GM18870 (cell line): ENCODE measurements around the gene CHRNB2.

Source experiments
- ATAC-seq: cut with Tn5 transposase; IDR thresholded peaks from one replicate; pipeline ENCODE4 v1.9.1; 2021; ENCODE audit warnings: moderate library complexity; ENCODE audit not compliant: unreplicated experiment

CHRNB2 gene

DNA sequence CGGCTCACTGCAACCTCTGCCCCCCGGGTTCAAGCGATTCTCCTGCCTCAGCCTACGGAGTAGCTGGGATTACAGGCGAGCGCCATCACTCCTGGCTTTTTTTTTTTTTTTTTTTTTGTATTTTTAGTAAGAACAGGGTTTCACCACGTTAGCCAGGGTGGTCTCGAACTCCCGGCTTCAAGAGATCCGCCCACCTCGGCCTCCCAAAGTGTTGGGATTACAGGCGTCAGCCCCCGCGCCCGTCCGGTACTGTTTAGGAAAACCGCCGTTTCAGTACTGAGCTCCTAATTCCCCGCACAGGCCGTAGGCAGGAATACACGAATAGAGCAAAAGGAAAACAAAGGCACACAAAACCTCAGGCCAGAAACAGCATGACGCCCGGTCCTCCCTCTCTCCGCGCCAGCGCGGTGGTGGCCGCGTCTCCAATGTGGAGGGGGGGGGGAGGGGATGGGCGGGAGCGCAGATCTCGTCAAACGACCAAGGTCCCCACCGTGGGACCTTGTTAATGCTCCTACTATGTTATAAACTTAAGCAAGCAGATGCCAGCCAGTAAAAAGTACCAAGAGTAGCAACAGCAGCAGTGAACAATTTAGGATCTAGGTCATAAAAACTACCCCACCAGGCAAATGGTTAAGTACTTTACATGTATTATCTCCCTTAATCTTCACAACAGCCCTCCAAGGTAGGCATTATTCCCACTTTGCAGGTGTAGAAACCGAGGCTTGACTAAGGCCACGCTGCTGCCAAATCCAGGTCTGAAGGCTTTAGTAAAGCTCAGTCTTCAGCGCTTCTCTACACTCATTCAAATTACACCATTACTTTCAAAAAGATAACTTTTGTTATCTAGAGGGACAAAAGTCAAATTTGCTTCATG lies 41.1 kb downstream of the CHRNB2 start:
- ATAC-seq: no peak

- ATAC-seq: no peak
These were observed 42.1 kb downstream of the CHRNB2 start for GRCh38 chr1:154609398-154610380.

DNA sequence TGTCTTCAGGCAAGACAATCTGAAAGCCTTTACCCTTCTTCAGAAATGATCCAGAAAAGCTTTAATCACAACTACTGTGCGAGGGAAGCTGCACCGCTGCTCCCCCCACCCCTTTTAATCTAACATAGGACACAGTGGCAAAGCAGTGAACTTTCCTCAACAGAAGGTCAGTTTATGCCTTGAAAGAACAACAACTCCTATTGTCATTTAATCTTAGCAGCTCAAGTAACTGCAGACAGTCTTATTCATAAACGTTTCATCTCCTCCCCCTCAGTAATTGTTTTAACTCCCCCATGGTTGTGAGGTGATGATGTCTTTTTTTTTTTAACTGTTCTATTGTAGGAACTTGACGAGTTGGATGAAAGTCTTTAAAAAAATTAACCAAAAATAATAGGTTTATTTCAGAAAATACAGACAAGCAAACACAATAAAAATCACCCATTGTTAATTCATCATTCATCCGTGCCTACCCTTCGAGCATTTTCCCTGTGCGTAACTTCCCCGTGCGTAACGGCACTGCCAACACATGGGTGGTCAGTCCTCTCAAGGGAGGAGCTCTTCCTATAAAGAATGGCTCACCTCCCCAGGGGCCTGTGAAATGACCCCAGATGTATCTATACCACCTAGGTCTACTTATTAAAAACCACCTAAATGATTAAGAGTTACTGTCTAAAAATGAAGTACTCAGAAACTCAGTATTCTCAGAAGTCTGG lies 43.7 kb downstream of the CHRNB2 start:
- no peak for ATAC-seq

DNA sequence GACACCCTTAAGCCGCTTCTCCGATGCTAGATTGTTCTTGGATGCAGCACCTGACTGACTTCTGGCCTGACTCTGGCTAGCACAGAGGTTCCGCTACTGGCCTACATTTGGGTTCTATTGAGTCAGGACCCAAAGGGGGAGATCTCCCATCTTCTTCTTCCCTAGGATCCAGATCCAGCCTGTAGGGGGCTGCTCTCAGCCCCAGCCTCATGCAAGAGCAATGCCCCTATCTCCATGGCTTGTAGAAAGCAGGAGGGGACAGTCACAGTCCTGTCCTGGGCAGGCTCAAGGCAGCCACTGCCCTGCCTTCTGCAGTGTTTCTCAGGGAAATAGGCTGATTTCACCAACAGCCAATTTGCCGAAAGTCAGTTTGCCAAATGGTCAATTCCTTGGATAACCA lies 46.7 kb downstream of the CHRNB2 start:
- no peak for ATAC-seq

DNA sequence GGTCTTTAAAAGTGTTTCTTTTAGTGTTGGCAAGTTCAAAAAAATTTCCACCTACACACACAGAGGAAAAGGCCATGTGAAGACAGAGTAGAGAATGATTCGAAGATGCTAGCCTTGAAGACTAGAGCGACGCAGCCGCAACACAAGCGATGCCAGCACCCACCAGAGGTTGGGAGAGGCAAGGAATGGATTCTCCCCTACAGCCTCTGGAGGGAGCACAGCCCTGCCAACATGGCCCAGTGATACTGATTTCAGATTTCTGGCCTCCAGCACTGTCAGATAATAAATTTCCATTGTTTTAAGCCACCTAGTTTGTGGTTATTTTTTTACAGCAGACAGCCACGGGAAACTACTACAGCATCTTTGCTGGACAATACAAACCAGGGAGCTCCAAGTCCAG lies 47.3 kb downstream of the CHRNB2 start:
- ATAC-seq: no peak

DNA sequence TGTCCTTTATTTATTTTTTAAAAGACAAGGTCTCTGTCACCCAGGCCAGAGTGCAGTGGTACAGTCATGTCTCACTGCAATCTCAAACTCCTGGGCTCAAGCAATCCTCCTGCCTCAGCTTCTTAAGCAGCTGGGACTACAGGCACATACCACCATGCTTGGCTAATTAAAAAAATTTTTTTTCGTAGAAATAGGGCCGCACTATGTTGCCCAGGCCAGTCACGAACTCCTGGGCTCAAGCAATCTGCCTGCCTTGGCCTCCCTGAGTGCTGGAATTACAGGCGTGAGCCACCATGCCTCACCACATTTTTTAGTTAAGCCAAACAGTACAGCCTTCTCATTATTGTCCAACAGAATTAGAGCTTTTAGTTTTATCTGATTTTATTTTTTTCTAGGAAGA lies 47.8 kb downstream of the CHRNB2 start:
- no peak for ATAC-seq

DNA sequence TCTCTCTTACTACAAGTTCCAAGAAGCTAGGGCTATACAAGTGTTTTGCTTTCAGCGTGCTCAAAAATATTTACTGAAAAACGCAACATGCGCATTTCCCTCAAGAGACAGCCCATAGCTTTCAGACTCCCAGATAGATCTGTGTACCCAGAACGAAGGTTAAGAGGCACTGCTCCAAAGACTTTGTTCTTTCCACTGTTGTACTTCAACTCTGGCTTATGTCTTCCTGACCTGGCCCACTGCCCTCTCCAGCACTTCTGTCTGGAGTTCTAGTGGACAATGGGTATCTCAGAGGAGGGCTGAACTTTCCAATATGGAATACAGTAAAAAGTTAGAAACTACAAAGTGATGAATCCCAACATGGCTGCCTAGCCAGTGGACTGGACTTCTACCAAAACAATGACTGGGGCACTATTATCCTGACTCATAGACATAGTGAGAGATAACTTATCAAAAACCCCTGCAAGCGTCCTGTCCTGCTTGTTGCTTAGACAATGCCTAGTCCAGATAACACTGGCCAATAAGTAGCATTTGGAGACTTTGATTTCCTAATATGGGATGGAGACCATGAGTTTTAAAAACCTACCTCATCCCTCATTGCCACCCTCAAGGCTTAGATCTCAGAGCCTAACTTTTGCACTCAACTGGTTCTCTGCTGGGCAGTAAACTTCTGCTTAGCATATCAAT lies 49.2 kb downstream of the CHRNB2 start:
- ATAC-seq: no peak

- ATAC-seq: no peak
These were observed 51.8 kb downstream of the CHRNB2 start for GRCh38 chr1:154619181-154619948.

GRCh38 chr1:154620751-154621150 lies 53.2 kb downstream of the CHRNB2 start:
- no peak for ATAC-seq

DNA sequence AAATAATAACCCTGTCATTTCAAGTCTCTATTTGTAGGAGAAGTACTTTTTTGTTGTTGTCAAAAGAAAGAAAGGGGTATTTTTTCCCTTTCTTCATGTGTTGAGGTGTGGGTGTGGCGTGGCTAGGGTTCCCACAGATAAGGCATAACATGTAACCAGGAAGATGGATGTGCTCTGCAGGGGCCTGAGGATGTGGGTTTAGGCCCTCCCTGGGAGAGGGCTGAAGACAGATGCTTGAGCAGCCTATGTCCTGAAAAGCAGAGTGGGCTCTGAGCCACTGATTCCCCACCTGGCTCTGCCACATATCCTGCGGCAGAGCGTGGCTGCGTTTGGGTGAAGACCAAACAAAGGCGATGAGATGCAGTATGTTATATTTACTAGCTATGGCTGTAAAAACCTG lies 54.3 kb downstream of the CHRNB2 start:
- ATAC-seq: no peak

DNA sequence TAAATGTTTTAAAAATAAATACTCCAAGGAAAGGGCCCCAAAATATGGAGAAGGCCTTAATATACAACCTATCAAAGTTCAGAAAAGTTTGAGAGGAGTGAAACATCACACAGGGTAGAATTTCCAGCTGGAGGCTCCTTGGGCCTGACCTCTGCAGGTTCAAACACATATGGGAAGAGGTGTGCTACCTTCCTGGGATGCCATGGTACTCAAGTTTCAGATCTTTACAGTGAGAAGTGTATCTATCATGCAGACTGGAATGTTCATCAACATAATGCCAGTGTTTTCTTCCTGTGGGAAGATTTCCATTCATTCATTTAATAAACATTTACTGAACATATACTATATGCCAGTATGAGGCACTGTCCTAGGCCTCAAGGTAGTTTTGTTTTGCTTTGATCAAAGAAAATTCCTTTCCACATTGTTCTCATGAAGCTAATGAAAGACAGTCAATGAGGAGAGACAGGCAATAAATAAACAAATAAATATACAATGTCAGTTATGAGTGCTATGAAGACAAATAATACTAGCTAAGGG lies 55.0 kb downstream of the CHRNB2 start:
- no peak for ATAC-seq

DNA sequence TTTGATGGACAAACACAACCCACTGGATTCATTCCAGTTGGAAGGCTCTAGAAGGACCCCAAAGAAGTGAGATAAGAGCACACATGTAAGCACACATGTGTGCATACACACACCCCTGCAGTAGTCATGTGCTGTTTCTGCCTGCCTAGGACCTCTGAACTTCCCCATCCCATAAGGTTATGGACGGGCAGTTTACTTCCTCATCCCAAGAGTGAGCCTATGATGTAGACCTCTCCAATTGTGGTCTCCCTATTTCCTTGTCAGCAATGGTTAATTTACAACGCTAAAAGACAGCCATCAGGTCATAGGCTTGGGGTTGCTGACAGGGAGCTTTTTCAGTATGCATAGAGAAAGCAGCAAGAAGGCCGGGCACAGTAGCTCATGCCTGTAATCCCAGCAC lies 55.8 kb downstream of the CHRNB2 start:
- no peak for ATAC-seq

DNA sequence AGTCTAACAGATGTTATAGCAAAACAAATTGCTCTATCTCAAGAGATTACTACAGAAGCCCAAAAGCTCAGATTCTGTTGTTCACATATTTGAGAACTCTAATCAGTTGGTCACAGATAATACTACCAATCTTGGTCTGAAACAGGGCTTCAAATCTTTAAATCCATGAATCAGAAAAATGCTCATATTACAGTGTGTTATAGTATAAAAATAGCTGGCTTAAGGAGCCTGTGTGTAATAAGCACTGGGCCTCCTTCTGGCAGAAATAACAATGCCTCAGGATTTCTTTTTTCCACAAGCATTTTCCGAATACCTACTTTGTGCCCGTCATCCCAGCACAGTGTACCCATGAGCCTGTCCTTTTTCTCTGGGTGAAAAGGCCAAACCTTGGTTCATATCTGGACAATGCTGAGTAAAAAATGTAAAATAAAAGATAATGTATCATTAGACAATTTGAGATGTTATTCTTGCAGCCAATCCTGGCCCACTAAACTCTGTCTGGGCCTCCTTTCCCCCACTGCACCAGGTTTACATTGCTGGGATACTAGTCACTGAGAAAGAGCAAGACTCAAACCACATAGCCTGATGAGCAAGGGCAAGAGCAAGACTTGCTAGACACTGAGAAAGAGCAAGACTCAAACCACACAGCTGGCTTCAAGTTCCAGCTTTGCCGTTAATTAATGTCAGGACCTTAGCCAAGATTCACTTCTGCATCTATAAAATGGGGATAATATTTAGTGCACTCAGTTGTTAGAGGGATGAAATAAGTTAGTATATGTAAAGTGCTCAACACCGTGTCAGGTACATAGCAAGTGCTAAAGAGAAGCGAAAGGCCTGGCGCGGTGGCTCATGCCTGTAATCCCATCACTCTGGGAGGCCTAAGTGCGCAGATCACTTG lies 57.4 kb downstream of the CHRNB2 start:
- ATAC-seq: no peak

DNA sequence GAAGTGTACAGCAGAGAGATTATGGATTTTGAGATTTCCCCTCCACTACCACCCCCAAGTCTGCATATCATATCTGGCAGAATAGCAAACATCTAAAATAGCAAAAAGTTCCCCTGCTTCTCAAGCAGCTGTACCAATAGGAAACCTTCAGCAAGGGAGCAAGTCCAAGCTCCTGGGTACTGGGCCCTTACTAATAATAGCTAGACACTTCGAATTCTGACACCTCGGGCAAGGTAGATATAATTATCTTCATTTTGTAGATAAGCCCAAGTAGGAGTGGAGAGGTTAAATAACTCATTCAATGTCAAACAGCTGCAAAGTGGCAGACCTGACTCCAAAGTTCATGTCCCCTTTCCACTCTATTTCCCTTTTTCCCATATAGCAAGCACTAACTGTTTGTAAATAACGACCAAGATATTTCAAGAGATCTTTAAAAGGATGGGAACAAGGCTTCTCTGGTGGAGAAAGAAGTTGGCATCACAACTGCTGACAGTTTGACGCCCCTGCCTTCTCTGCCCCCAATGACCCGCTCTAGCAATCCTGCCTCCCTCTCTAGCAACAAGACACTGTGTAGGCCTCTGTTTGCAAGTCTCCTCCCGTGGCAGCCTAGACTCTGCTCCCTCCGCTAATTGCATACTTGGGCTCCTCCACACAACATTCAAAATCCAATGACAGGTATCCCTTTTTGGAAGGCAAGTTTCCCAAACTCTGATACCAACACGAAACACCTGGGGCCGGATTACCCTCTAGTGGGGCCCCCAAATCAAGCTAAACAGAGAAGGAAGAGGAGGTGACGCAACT lies 59.1 kb downstream of the CHRNB2 start:
- ATAC-seq: no peak

DNA sequence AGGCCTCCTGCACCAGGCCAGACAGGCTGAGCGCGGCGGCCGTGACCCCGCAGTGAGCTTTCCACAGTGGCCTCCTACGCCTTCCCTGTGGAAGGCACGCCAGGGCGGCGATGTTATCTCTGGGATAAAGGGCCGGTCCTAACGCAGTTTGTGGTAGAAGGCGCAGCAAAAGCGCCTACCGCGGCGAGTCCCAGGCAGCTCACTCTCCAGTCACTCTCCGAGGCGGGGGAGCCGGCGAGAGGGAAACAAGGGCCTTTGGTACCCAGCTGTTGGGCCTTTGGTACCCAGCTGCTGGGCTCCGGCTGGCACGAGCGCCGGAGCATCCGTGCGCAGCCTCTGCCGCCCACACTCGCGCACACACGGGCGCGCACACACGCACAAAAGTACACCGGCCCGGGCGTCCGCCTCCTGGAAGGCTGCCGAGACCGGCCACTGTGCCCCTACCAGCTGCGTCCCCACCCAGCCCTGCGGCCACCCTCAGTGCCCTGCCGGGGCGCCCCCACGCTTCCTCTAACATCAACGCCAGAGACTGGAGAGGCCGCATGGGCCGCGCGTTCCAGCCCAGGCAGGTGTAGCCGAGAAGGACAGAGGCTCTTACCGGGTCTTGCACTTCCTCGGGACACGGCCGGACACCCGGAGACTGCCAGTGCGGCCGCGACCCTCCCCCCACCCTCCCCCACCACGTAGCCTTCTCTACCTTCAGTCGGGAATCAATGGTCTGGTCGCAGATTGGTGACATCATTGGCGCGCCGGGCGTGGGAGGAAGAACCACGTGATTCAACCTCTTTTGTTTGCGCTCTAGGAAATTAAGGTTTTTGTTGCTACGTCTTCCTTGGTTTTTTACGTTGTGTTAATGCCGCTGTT lies 59.9 kb downstream of the CHRNB2 start:
- ATAC-seq: no peak

GRCh38 chr1:154628121-154628405 lies 60.5 kb downstream of the CHRNB2 start:
- ATAC-seq: no peak

GRCh38 chr1:154629061-154629674 lies 61.6 kb downstream of the CHRNB2 start:
- no peak for ATAC-seq
